Measurements from ENCODE around the gene MAD1L1.

The MAD1L1 gene

GRCh38 chr7:2097492-2097891, 135.3 kb downstream of the MAD1L1 start:
- TF ChIP-seq ZNF280D (tag by site-specific recombination; IDR thresholded peaks at IDR 0.05), result no peak
- no peak for TF ChIP-seq ZNF2 (tag by site-specific recombination; IDR thresholded peaks at IDR 0.05)
- peak; percentile 78 for TF ChIP-seq ZIC2 (tag by site-specific recombination; IDR thresholded peaks at IDR 0.05)
- no peaks in the 10 kb centered on the region for H3K9me3 ChIP-seq (ENCODE audit: control insufficient read depth, insufficient read depth, low read depth, low read length)
- H3K4me1 ChIP-seq (ENCODE audit: control insufficient read depth, insufficient read depth, low read length), result no peaks in the 10 kb centered on the region
- no peaks in the 10 kb centered on the region; a peak in 1 of 3 replicates for H3K36me3 ChIP-seq (ENCODE audit: control insufficient read depth in 2 of 2, insufficient read depth in 1 of 2, low read length in 2 of 2)
- POLR2A ChIA-PET, result no interaction called here
- no peak overlapping the region for H3K4me3 ChIP-seq (ENCODE audit: low read depth, low read length)
- H3K27ac ChIP-seq (ENCODE audit: extremely low read depth, low read depth, low read length), result no peak overlapping the region
- CTCF ChIA-PET, result no interaction called here

- POLR2A ChIA-PET, result no interaction called here
- CTCF ChIA-PET, result interaction anchor here (0.6 kb wide), 1 partner anchor 64 kb away, joined by 3 read pairs; no protein-coding TSS in a partner anchor
- Histone ChIP-seq H3K27ac (ENCODE audit: extremely low read depth, low read depth, low read length) (no peak overlapping the region), H3K4me3 (ENCODE audit: low read depth, low read length) (no peak overlapping the region), H3K9me3 (ENCODE audit: control insufficient read depth, insufficient read depth, low read depth, low read length) (no peaks in the 10 kb centered on the region), H3K36me3 (ENCODE audit: control insufficient read depth in 2 of 2, insufficient read depth in 1 of 2, low read length in 2 of 2) (no peaks in the 10 kb centered on the region; a peak in 1 of 3 replicates), H3K4me1 (ENCODE audit: control insufficient read depth, insufficient read depth, low read length) (no peaks in the 10 kb centered on the region)
- TF ChIP-seq MEIS1 (CRISPR knock-in tag; IDR thresholded peaks at IDR 0.05; ENCODE audit: borderline replicate concordance) (no peak), ZNF660 (tag by site-specific recombination; IDR thresholded peaks at IDR 0.05) (no peak), ZNF214 (tag by site-specific recombination; IDR thresholded peaks at IDR 0.05; ENCODE audit: borderline replicate concordance) (no peak), ZSCAN5A (tag by site-specific recombination; IDR thresholded peaks at IDR 0.05) (no peak), KLF10 (tag by site-specific recombination; IDR thresholded peaks at IDR 0.05) (no peak), RBAK (tag by site-specific recombination; IDR thresholded peaks at IDR 0.05) (no peak), ZNF623 (tag by site-specific recombination; IDR thresholded peaks at IDR 0.05) (no peak), ZEB2 (tag by site-specific recombination; IDR thresholded peaks at IDR 0.05) (no peak), SCRT2 (tag by site-specific recombination; IDR thresholded peaks at IDR 0.05) (no peak), ZNF621 (tag by site-specific recombination; IDR thresholded peaks at IDR 0.05) (no peak), ZNF362 (tag by site-specific recombination; IDR thresholded peaks at IDR 0.05) (no peak), ZNF404 (tag by site-specific recombination; IDR thresholded peaks at IDR 0.05) (no peak), ZNF146 (tag by site-specific recombination; IDR thresholded peaks at IDR 0.05) (no peak)
Measured at GRCh38 chr7:2096692-2097387, 135.9 kb downstream of the MAD1L1 start.

- Histone ChIP-seq H3K4me3 (ENCODE audit: low read depth, low read length) (no peak overlapping the region), H3K9me3 (ENCODE audit: control insufficient read depth, insufficient read depth, low read depth, low read length) (no peaks in the 10 kb centered on the region), H3K36me3 (ENCODE audit: control insufficient read depth in 2 of 2, insufficient read depth in 1 of 2, low read length in 2 of 2) (no peaks in the 10 kb centered on the region; a peak in 1 of 3 replicates), H3K27ac (ENCODE audit: extremely low read depth, low read depth, low read length) (no peak overlapping the region), H3K4me1 (ENCODE audit: control insufficient read depth, insufficient read depth, low read length) (no peaks in the 10 kb centered on the region)
- ChIA-PET CTCF (interaction anchor here (0.6 kb wide), 1 partner anchor 10 kb away, joined by 3 read pairs; no protein-coding TSS in a partner anchor), POLR2A (no interaction called here)
- TF ChIP-seq PATZ1 (tag by site-specific recombination; IDR thresholded peaks at IDR 0.05), result no peak
- no peak for TF ChIP-seq ZNF335 (tag by site-specific recombination; conservative IDR thresholded peaks at IDR 0.05)
- no peak for TF ChIP-seq ZNF701 (tag by site-specific recombination; IDR thresholded peaks at IDR 0.05)
- no peak for TF ChIP-seq FEZF1 (tag by site-specific recombination; IDR thresholded peaks at IDR 0.05)
- TF ChIP-seq ZNF449 (tag by site-specific recombination; IDR thresholded peaks at IDR 0.05), result no peak
- no peak for TF ChIP-seq ZNF248 (tag by site-specific recombination; IDR thresholded peaks at IDR 0.05)
Measured at GRCh38 chr7:2095436-2095835, 137.3 kb downstream of the MAD1L1 start.

Data from HEK293 (cell line).